Sigmoid colon (tissue), 4 donors: ENCODE measurements around the gene CHI3L2.

Experiments
- POLR2A ChIP-seq, 2 donors: fragments of 450-650 bp; IDR thresholded peaks; one replicate each; pipeline ENCODE4 v1.6.1; 2016; ENCODE audit warnings: antibody characterized with exemption in 2 of 2, mild to moderate bottlenecking in 2 of 2, moderate library complexity in 2 of 2
- POLR2AphosphoS5 ChIP-seq, 4 donors: sonication (generic); formaldehyde crosslinking; IDR thresholded peaks; one replicate each; pipeline ENCODE4 v1.6.1; 2017; ENCODE audit warnings: antibody characterized with exemption in 4 of 4
- TF ChIP-seq, protein P1 (sequence below), 4 experiments: fragments of 450-650 bp in 3 of 4; fragments of 200-600 bp in 1 of 4; IDR thresholded peaks; one replicate each; pipeline ENCODE4 v1.5.1; 2016 to 2019; ENCODE audit warnings: antibody characterized with exemption in 4 of 4, mild to moderate bottlenecking in 3 of 4, moderate library complexity in 2 of 4

DNA sequence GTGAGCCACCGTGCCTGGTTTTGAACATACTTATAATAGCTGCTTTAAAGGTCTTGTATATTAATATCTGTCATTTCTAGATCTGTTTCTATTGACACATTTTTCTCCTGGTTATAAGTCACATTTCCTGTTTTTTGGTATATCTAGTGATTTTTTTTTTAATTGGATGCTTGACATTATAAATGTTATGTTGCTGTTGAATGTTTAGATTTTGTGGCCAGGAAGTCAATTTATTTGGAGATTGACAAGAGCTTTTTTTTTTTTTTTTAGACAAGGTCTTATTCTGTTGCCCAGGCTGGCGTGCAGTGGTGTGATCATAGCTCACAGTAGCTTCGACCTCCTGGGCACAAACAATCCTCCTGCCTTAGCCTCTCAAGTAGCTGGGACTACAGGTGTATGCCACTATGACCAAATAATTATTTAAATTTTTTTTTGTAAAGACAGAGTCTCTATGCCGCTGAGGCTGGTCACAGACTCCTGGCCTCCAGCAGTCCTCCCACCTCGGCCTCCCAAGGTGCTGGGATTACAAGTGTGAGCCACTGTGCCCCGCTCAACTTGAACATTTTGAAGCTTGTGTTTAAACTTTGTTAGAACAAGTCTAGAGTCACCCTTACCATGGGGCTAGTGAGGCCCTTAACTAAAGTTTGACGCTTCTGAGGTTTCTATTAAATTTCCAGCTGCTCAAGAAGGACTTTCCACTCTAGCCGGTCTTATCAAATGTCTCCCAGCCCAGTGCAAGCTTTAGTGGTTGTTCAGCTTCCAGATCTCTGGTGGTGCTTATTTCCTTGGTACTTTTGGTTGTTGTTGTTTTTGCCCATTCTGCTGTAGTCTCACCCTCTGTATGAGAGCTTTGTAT is 8.6 kb upstream of the CHI3L2 start:
- TF ChIP-seq, protein P1, sequence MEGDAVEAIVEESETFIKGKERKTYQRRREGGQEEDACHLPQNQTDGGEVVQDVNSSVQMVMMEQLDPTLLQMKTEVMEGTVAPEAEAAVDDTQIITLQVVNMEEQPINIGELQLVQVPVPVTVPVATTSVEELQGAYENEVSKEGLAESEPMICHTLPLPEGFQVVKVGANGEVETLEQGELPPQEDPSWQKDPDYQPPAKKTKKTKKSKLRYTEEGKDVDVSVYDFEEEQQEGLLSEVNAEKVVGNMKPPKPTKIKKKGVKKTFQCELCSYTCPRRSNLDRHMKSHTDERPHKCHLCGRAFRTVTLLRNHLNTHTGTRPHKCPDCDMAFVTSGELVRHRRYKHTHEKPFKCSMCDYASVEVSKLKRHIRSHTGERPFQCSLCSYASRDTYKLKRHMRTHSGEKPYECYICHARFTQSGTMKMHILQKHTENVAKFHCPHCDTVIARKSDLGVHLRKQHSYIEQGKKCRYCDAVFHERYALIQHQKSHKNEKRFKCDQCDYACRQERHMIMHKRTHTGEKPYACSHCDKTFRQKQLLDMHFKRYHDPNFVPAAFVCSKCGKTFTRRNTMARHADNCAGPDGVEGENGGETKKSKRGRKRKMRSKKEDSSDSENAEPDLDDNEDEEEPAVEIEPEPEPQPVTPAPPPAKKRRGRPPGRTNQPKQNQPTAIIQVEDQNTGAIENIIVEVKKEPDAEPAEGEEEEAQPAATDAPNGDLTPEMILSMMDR (IDR thresholded peaks at IDR 0.05): no peak
- no peak for TF ChIP-seq POLR2A (IDR thresholded peaks at IDR 0.05)
- no peak for TF ChIP-seq POLR2AphosphoS5 (IDR thresholded peaks at IDR 0.05)
